T-helper 2 cell treated with Interferon-gamma antibody and Interleukin-4, amounts not matched to agents 5 μg/mL and 100 μg/mL, for 36 hours (primary cell): ENCODE measurements around the gene IQGAP1.

Source experiments
- DNase-seq: peaks from one replicate; pipeline ENCODE4 v3.0.0; 2021; ENCODE audit warnings: low spot score
- H3K27ac Mint-ChIP-seq: one replicate; pipeline ENCODE4 v1.8.0; 2021; ENCODE audit warnings: mild to moderate bottlenecking, mixed read lengths
- H3K27me3 Mint-ChIP-seq: one replicate; pipeline ENCODE4 v1.8.0; 2021; ENCODE audit warnings: low read depth, mixed read lengths
- H3K36me3 Mint-ChIP-seq: one replicate; pipeline ENCODE4 v1.8.0; 2021; ENCODE audit warnings: low read depth, mixed read lengths
- H3K4me1 Mint-ChIP-seq: one replicate; pipeline ENCODE4 v1.8.0; 2021; ENCODE audit warnings: low read depth, mixed read lengths
- H3K4me3 Mint-ChIP-seq: one replicate; pipeline ENCODE4 v1.8.0; 2022; ENCODE audit warnings: mild to moderate bottlenecking, moderate library complexity, mixed read lengths
- H3K9me3 Mint-ChIP-seq: one replicate; pipeline ENCODE4 v1.8.0; 2021; ENCODE audit warnings: mixed read lengths

IQGAP1 gene

GRCh38 chr15:90421527-90421926 lies 33.5 kb downstream of the IQGAP1 start:
- Mint-ChIP-seq H3K4me1 (peaks cover 46% of the 10 kb centered on the region), H3K4me3 (no peak overlapping the region), H3K27me3 (no peaks in the 10 kb centered on the region), H3K36me3 (peaks cover 23% of the 10 kb centered on the region), H3K27ac (no peak overlapping the region), H3K9me3 (no peaks in the 10 kb centered on the region)
- no peak for DNase-seq

GRCh38 chr15:90422043-90422442 lies 34.0 kb downstream of the IQGAP1 start:
- peaks cover 46% of the 10 kb centered on the region for H3K4me1 Mint-ChIP-seq

GRCh38 chr15:90422936-90423335 lies 34.9 kb downstream of the IQGAP1 start:
- no peak overlapping the region for H3K27ac Mint-ChIP-seq

More at GRCh38 chr15:90422043-90422442, 34.0 kb downstream of the IQGAP1 start:
- no peak overlapping the region for H3K4me3 Mint-ChIP-seq
- H3K27me3 Mint-ChIP-seq, result no peaks in the 10 kb centered on the region
- no peak for DNase-seq
- no peaks in the 10 kb centered on the region for H3K9me3 Mint-ChIP-seq
- H3K36me3 Mint-ChIP-seq, result peaks cover 18% of the 10 kb centered on the region
- no peak overlapping the region for H3K27ac Mint-ChIP-seq

GRCh38 chr15:90423801-90424319 lies 35.8 kb downstream of the IQGAP1 start:
- no peaks in the 10 kb centered on the region for H3K9me3 Mint-ChIP-seq
- peaks cover 36% of the 10 kb centered on the region for H3K4me1 Mint-ChIP-seq
- no peak overlapping the region for H3K27ac Mint-ChIP-seq
- no peak overlapping the region for H3K4me3 Mint-ChIP-seq
- peaks cover 15% of the 10 kb centered on the region for H3K36me3 Mint-ChIP-seq
- no peak for DNase-seq
- no peaks in the 10 kb centered on the region for H3K27me3 Mint-ChIP-seq

More at GRCh38 chr15:90422936-90423335, 34.9 kb downstream of the IQGAP1 start:
- H3K9me3 Mint-ChIP-seq, result no peaks in the 10 kb centered on the region
- no peak for DNase-seq
- H3K36me3 Mint-ChIP-seq, result peaks cover 13% of the 10 kb centered on the region
- no peak overlapping the region for H3K4me3 Mint-ChIP-seq
- peaks cover 42% of the 10 kb centered on the region for H3K4me1 Mint-ChIP-seq
- no peaks in the 10 kb centered on the region for H3K27me3 Mint-ChIP-seq

- Mint-ChIP-seq H3K4me1 (peaks cover 23% of the 10 kb centered on the region), H3K4me3 (no peak overlapping the region), H3K27me3 (no peaks in the 10 kb centered on the region), H3K36me3 (peaks cover 30% of the 10 kb centered on the region), H3K9me3 (no peaks in the 10 kb centered on the region), H3K27ac (peak overlapping the region; percentile 27)
- no peak for DNase-seq
Measured at GRCh38 chr15:90425726-90426346, 37.8 kb downstream of the IQGAP1 start.

- Mint-ChIP-seq H3K4me3 (no peak overlapping the region), H3K4me1 (peaks cover 18% of the 10 kb centered on the region), H3K27me3 (no peaks in the 10 kb centered on the region), H3K9me3 (no peaks in the 10 kb centered on the region), H3K36me3 (peaks cover 32% of the 10 kb centered on the region), H3K27ac (no peak overlapping the region)
- DNase-seq, result no peak
Measured at GRCh38 chr15:90427185-90427584, 39.1 kb downstream of the IQGAP1 start.

GRCh38 chr15:90432253-90432652 lies 44.2 kb downstream of the IQGAP1 start:
- H3K27ac Mint-ChIP-seq, result no peak overlapping the region
- H3K9me3 Mint-ChIP-seq, result no peaks in the 10 kb centered on the region
- DNase-seq, result no peak
- H3K4me3 Mint-ChIP-seq, result no peak overlapping the region
- peaks cover 19% of the 10 kb centered on the region for H3K4me1 Mint-ChIP-seq
- H3K36me3 Mint-ChIP-seq, result peaks cover 62% of the 10 kb centered on the region
- H3K27me3 Mint-ChIP-seq, result no peaks in the 10 kb centered on the region

GRCh38 chr15:90435652-90436337 lies 47.8 kb downstream of the IQGAP1 start:
- H3K4me1 Mint-ChIP-seq, result peaks cover 15% of the 10 kb centered on the region
- H3K9me3 Mint-ChIP-seq, result no peaks in the 10 kb centered on the region
- H3K4me3 Mint-ChIP-seq, result no peak overlapping the region
- peaks cover 58% of the 10 kb centered on the region for H3K36me3 Mint-ChIP-seq
- no peak for DNase-seq
- no peaks in the 10 kb centered on the region for H3K27me3 Mint-ChIP-seq
- no peak overlapping the region for H3K27ac Mint-ChIP-seq

GRCh38 chr15:90436952-90437351 lies 48.9 kb downstream of the IQGAP1 start:
- no peak overlapping the region for H3K27ac Mint-ChIP-seq
- H3K4me3 Mint-ChIP-seq, result no peak overlapping the region
- DNase-seq, result no peak
- no peaks in the 10 kb centered on the region for H3K27me3 Mint-ChIP-seq
- no peaks in the 10 kb centered on the region for H3K9me3 Mint-ChIP-seq
- peaks cover 68% of the 10 kb centered on the region for H3K36me3 Mint-ChIP-seq
- peaks cover 15% of the 10 kb centered on the region for H3K4me1 Mint-ChIP-seq

- Mint-ChIP-seq H3K36me3 (peaks cover 68% of the 10 kb centered on the region), H3K27me3 (no peaks in the 10 kb centered on the region), H3K4me1 (peaks cover 15% of the 10 kb centered on the region), H3K27ac (no peak overlapping the region), H3K4me3 (no peak overlapping the region), H3K9me3 (no peaks in the 10 kb centered on the region)
- no peak for DNase-seq
Measured at GRCh38 chr15:90437516-90437915, 49.5 kb downstream of the IQGAP1 start.

- no peak for DNase-seq
- Mint-ChIP-seq H3K27ac (no peak overlapping the region), H3K4me1 (peaks cover 16% of the 10 kb centered on the region), H3K36me3 (peaks cover 57% of the 10 kb centered on the region), H3K9me3 (no peaks in the 10 kb centered on the region), H3K27me3 (no peaks in the 10 kb centered on the region), H3K4me3 (no peak overlapping the region)
Measured at GRCh38 chr15:90439946-90440345, 51.9 kb downstream of the IQGAP1 start.

- Mint-ChIP-seq H3K4me3 (no peak overlapping the region), H3K36me3 (peaks cover 56% of the 10 kb centered on the region), H3K4me1 (peaks cover 7% of the 10 kb centered on the region), H3K27ac (no peak overlapping the region), H3K27me3 (no peaks in the 10 kb centered on the region), H3K9me3 (no peaks in the 10 kb centered on the region)
- DNase-seq, result no peak
Measured at GRCh38 chr15:90441027-90441426, 53.0 kb downstream of the IQGAP1 start.

GRCh38 chr15:90442423-90442822 lies 54.4 kb downstream of the IQGAP1 start:
- Mint-ChIP-seq H3K36me3 (peaks cover 52% of the 10 kb centered on the region), H3K9me3 (no peaks in the 10 kb centered on the region), H3K4me1 (peaks cover 4% of the 10 kb centered on the region), H3K4me3 (no peak overlapping the region), H3K27ac (no peak overlapping the region), H3K27me3 (no peaks in the 10 kb centered on the region)
- no peak for DNase-seq

GRCh38 chr15:90449206-90449735 lies 61.2 kb downstream of the IQGAP1 start:
- Mint-ChIP-seq H3K4me3 (no peak overlapping the region), H3K27ac (no peak overlapping the region), H3K4me1 (no peaks in the 10 kb centered on the region), H3K27me3 (no peaks in the 10 kb centered on the region), H3K36me3 (peaks cover 70% of the 10 kb centered on the region), H3K9me3 (no peaks in the 10 kb centered on the region)
- no peak for DNase-seq
